GM19324 (cell line): ENCODE data around the gene BDP1.
"Not testable (repeated sequence)": the region's sequence is repeated elsewhere in the genome, so short reads cannot be mapped to it uniquely, and the experiment has no call there.

ENCODE experiments used
- ATAC-seq: cut with Tn5 transposase; IDR thresholded peaks from one replicate; pipeline ENCODE4 v1.9.1; 2021; ENCODE audit warnings: mild to moderate bottlenecking, moderate library complexity; ENCODE audit not compliant: unreplicated experiment, low FRiP score

Gene BDP1, protein sequence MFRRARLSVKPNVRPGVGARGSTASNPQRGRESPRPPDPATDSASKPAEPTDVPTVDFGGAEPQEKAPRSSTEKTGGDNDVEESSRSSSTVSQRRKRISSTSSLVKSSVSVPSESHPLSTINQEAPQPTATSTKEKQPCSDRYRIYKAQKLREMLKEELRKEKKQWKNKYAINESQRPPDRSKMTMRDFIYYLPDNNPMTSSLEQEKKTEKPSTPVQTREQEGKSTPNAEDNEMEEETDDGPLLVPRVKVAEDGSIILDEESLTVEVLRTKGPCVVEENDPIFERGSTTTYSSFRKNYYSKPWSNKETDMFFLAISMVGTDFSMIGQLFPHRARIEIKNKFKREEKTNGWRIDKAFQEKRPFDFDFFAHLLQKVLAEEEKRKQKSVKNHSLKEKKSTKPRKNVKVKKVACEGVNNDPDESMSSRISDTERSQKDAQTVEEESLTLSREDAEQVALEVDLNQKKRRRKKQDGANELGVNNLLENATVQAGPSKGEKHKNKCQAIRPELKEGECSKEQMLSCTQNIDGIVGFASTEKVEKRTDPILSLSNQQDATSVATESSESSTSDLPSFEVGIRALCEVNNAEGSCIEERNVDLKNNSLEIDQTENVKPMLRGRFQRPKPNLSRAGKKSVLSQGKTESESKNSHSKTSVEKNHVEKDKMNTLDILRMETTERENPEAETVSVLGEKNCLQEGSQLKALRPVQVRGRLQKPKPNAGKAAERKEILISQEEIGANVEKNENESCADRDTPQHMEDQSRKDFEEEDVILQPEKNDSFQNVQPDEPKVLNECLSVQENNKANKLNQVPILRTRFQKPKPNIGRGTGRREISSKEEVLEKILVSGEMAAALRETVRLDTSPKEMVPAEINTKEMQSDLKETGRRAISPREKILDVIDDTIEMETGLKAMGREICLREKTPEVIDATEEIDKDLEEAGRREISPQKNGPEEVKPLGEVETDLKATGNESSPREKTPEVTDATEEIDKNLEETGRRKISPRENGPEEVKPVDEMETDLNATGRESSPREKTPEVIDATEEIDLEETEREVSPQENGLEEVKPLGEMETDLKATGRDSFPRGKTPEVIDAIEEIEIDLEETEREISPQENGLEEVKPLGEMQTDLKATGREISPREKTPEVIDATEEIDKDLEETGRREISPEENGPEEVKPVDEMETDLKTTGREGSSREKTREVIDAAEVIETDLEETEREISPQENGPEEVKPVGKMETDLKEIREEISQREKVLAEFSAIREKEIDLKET (N-terminal part only)

DNA sequence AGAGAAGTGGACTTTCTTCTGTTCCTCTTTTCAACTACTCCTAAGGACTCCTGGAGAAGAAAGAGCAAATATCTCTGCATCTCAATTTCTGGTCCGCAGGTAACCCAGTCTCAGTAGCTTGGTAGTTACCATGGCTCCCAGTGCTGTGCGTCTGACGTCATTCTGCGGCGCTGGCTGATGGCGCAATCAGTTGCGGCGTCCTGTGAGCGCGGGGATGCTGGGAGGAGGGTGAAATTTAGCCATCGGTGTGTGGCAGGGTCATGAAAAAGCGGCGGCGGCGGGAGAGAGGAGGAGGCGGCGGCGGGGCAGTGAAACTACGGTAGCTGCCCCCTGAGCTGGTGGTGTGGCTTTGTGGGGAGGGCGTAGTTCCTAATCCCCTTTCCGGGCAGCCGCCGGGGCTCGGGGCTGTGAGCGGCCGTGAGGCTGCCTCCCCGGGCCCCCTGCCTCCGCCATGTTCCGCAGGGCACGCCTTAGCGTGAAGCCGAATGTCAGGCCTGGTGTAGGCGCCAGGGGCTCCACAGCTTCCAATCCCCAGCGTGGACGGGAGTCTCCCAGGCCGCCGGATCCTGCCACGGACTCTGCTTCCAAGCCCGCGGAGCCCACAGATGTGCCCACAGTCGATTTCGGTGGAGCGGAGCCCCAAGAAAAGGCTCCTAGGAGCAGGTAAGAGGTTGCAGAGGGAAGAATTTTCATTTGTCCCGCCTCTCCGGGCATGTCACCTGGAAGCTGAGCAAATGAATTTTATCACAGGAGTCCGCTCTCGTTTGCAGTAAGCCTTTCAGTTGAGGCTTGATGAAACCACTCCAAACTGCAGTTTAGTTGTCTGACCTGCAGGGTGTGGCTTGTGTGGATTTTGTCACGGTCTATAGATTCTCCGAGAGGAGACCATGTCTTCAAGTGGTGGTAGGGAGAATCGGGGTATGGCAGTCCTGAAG, at the start of gene BDP1:
Gene BDP1, plus strand, starts transcription at position 225 of the 935 bp plus-strand sequence. Its CDS starts 227 bp downstream, at position 452.
- peak; percentile 95 for ATAC-seq

DNA sequence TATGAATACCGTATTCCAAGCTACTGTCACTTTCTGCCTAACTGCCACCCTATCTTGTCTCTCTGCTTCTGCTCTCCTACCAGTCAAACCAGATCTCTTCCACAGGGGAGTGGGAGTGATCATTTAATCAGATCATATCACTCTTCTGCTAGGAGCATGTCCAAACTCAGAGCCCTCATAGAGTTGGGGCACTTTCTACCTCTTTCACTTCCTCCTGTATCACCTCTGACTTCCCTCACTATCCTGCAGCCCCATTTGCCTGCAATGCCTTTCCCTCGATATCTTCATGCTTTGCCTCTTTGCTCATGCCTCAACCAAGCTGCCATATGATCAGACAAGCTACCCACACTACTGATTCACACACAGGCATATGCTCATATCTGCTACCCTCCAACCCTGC, 45.4 kb upstream of the BDP1 start:
- ATAC-seq = not testable (repeated sequence)

DNA sequence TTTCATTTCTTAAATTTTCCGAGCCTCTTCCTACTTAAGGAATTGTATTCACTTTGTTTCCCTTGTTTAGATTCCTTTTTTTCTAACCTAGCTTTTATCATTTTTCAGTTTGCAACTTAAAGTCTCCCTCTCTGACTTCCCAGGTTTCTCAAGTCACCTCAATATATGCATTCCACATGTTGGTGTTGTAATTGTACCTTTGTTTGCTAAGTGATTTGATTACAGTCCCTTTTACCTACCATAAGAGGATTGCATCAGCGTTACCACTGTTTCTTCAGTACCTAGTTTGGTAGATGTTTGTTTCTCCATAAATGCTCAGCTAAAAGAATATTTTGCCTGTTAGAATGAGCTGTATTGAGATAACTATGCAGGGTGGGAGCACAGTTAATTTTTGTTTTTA, 39.8 kb upstream of the BDP1 start:
- not testable (repeated sequence) for ATAC-seq

DNA sequence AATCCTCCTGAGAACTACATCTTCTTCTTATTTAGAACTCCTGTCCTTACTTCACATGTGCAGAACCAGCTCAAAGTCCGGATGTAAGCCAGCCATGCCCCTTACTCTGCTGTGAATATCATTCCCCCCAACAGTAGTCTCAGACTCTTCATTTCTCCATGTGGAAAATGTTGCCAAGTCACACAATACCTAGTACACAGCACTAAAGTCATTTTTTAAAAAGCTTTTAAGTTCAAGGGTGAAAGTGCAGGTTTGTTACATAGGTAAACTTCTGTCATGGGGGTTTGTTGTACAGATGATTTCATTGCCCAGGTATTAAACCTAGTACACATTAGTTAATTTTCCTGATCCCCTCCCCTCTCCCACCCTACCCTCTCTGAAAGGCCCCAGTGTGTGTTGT, 37.4 kb upstream of the BDP1 start:
- ATAC-seq = not testable (repeated sequence)

DNA sequence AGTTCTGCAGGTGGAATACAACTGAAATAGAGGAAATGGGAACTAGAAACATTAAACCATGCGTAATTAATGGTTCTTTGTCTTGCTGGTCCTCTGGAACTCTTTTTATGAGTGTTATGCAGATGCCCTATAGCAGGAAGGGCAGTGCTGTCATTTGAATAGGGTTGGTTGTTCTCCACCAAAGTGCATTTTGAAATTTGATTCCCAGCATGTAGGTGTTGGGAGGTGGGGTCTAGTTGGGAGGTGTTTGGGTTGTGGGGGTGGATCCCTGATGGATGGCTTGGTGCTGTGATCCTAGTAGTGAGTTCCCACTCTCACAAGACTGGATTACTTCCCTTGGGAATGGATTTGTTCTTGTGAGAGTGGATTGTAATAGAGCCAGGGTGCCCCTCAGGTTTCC, 34.2 kb upstream of the BDP1 start:
- not testable (repeated sequence) for ATAC-seq

DNA sequence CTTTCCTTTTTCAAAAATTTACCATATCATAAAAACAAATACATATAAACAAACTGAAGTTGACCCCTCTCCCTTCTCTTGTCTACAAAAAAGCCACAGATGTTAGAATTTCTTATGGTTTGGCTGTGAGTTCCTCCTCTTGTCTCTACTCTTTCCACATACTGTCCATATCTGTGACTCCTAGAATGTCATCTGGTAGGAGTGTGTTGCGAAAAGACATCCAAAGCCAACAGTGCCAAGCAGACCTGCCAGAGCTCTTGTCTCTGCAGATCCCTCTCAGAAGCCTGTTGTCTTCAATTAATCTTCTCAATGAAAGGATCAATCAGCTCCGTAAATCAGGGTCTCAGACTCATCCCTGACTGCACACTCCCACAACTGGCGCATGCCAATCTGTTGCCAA, 31.6 kb upstream of the BDP1 start:
- not testable (repeated sequence) for ATAC-seq

DNA sequence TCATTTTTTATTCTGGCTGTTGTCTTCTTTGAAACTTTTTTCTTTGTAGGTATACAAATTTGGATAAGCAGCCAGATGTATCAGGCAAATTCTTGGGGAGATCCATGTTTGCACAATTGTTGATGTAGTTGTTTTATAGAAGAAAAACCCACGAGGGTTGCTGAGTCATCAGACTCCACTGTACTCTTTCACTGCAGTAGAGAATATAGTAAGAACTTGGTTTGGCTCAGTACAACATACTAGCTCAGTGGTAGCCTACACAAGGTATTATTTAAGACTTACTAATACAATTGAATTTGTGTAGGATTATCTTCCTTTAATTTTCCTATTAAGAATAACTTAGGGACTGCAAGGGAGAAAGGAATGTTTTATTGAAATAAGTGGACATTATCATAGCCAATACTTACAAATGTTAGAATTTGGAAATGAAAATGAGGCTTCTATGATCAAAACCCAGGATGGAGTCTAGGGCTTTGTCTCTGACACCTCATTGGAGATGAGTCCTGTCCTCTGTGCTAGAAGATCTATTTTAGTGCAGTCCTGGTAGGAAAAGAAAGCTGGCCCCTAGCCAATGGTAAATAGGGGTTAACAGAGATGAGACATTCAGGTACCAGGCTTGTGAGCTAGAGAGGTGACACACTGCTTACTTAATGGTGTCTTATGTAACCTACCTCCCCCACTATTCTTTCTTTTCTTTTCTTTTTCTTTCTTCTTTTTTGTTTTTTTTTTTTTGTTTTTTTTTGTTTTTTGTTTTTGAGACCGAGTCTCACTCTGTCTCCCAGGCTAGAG, 28.6 kb upstream of the BDP1 start:
- not testable (repeated sequence) for ATAC-seq

DNA sequence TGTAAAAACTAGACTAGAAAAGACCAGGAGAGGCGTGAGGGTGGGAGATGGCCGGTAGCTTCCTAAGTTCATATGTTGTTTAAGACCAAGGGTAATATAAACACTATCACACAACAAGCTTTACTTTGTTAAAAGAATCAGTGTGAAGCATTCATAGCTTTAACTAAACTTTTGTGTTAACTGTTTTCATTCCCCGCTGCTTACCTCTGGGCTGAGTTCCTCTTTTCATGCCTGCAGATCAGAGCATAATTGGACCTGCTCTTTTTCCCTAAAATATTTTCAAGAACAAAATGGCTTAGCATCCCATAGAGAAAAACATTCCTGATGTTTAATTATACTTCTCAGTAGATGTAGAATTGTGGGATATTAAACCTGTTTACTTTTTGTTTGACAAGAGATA, 23.0 kb upstream of the BDP1 start:
- ATAC-seq = not testable (repeated sequence)

DNA sequence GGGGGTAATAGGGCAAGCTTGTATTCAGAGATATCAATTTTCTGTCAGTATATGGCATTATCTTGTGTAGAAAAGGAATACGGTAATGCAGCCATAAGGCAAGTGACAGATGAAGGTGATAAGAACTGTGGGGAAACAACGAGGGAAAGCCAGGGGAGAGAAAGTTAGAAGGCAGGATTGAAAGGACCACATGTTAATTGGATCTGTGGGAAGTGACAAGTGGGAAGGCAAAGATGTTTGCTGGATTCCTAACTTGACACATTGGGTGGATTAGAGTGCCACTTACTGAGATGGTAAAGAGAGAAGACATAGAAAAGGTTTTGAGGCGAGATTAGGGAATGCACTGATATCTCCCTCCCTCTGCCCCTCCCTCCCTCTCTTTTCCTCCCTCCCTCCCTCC, 20.6 kb upstream of the BDP1 start:
- not testable (repeated sequence) for ATAC-seq

DNA sequence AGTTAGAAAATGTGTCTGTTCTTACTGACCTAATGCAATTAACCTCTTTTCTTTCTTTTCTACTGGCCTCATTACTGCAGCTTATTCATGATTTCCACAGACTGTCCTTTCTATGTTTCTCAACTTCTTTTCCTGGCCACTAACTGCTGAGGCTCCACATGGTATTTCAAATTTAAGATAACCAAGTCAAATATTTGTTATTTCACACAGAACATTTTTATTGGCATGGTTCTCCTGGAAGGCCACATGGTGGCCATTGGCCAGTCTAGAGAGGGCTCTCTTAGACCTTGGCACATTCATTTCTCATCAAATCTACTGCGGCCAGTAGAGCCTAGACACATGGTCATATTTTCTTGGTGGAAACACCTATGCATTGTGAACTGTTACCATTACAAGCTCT, 13.9 kb upstream of the BDP1 start:
- not testable (repeated sequence) for ATAC-seq

DNA sequence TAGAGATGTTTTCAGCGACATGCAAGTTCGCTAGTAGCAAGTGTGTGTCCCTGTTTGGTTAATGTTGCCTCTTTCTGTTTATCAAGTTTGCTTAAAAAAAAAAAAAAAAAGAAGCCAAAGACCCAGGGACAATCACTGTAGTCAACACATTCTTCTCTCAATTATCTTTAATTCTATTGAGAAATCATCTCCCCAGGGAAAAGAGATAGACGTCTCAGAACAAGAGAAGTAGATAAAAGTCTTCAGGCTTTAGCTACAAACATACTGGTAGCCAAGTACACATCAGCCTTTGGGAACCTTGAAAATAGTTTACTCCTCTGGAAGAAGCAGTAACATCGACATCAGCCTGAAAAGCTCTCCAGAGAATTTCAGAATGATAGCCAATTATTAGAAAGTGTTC, 11.6 kb upstream of the BDP1 start:
- not testable (repeated sequence) for ATAC-seq

DNA sequence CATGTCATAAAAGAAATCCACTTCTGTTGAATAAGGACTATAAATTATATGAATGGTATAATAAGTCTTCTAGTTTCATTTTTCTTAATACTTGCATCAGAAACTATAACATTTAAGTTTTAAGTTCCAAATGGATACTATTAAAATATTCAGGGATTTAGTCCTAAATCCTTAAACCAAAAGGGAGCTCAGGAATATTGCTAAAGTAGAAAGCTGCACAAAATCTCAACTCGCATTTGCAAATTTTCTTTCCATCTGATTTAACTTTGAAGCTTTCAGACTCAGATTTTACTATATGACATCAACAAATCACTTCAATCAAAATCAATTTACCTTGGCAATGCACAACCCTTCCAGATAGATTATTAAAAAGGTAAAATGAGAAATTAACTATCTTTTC, 10.4 kb upstream of the BDP1 start:
- ATAC-seq = not testable (repeated sequence)

DNA sequence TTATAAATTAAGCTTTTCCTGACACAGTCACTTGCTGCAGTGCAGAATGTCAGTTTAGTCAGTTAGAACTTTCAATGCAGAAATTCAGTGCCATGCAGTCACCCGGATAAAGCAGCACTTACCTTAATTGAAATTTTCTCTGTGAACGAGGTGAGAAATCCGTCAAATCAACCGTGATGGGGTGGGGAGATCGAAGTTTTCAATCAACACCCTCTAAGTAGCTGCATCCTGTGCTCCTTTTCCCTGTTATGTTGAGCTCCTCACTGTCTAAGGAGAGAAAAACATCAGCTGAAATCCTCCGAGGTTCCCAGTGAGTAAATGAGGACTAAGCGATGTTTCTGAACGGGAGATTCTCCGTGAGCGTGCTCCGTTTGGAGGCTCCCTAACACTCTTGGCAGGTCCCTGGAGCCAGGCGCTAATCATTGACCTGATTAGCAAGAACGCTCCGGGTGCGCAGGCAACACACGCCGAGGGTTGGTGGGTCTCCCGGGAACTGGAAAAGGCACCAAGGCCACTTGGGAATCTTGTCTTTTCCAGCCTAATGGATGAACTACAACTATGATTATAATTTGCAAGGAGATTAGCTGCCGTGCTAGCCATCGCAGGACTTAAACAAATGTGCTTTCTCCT, 9.8 kb upstream of the BDP1 start:
- not testable (repeated sequence) for ATAC-seq

DNA sequence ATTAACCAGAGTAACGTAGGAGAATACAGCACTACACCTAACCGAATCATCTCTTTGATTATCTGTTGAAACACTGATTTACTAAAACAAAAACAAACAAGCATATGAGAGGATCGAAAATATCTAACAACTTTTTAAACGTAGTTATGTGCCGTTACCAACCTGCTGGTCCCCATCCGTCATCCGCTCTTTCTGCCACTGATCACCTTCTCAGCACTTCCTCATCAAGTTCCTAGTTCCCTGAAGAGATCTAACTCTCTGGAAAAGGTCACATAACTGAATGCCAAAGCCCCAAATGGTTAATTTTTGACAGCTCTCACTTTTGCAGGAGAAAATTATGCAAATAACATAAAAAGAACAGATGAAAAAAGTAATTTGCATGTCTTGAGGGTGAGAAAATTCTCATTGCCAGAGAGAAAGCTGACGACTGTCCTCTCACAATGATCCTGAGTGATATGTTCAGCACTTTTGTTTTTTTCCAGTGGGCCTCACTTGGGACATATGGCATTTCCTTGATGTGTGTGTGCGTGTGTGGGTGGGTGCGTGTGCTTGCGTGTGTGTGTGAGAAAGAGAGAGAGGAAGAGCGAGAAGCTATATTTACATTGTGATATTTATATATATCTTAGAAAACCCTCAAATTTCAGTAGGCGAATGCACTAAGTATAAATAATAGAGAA, 8.8 kb upstream of the BDP1 start:
- ATAC-seq = peak; percentile 16

DNA sequence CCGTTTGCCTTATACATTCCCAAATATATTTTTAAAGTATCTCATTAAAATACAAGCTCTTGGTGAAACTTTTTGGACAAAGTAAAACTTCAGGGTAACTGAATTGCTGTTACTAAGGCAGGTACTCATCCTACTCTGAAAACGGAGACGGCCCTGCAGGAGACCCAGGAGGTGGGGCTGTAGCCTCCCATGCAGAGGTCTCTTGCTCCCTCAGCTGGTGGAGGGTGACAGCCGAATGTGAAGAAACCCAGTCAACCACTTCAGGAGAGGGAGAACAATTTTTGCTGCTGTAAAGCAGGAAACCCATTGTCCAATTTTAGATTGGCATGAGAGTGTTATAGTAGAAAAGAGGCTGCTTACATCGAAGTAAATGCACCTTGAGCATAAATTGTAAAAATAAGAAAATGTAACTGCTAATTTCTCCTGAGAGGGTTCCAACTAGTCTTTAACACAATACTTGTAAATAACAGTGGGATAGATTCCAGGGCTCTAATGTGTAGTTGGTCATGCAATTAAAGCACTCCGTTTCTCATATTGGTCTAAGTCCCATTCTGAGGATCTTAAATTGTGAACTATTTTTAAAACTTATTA, 8.1 kb upstream of the BDP1 start:
- ATAC-seq = peak; percentile 93

DNA sequence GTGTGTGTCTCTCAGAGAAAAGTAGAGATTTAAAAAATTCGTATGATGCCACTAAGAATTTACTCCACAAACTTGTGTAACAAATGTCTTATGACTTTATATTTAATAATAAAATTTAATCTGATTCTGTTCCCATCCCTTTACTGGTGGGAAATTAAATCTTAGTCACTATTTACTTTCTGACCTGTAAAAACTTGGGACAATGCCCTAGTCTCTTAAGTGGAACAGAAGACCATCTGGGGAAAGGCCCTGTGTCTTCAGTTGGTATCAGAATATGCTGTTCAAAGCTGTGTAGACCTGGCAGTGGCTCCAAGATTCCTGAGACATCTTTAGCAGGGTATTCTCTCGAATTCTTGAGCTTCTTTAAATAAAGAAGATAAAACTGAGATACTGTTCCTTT, 2.6 kb upstream of the BDP1 start:
- ATAC-seq = no peak

DNA sequence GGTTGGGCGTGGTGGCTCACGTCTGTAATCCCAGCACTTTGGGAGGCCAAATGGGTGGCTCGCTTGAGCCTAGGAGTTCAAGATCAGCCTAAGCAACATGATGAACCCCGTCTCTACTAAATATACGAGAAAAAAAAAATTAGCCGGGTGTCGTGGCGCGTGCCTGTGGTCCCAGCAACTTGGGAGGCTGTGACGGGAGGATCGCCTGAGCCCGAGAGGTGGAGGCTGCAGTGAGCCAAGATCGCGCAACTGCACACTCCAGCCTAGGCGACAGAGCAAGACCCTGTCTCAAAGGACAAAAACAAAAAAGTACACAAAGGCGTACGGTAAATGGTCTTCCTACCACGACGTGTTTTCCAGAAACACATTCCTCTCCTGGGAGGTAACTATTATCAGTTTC, 538 bp upstream of the BDP1 start:
- no peak for ATAC-seq
